HEK293 (cell line): ENCODE results near the gene ZNF302.
A peak's percentile ranks its signal among the peaks of the same experiment; 100 is the strongest.

Experiments
- CTCF ChIA-PET: fragments of 350-600 bp; formaldehyde crosslinking; extraction: SDS; loops from one replicate; lab custom pipeline; 2021; ENCODE audit warnings: antibody characterized with exemption; lab: Yijun Ruan, JAX
- POLR2A ChIA-PET: fragments of 300-600 bp; formaldehyde crosslinking; extraction: SDS; loops from one replicate; lab custom pipeline; 2020; ENCODE audit warnings: antibody characterized with exemption, inconsistent platforms; lab: Yijun Ruan, JAX
- H3K27ac ChIP-seq: fragments of 200-500 bp; sonication (Bioruptor generic); 2 replicates; pipeline ENCODE4 v1.5.1; 2014; ENCODE audit warnings: low read depth, low read length, control low read depth, inconsistent platforms; ENCODE audit errors: extremely low read depth
- H3K36me3 ChIP-seq, 2 experiments: fragments of 200-500 bp in 1 of 2; sonication (Bioruptor generic) in 1 of 2; 1 replicate in 1 of 2; 2 replicates in 1 of 2; pipeline ENCODE4 v1.5.1; 2014 to 2017; ENCODE audit warnings: inconsistent platforms in 2 of 2, low read length in 2 of 2; ENCODE audit not compliant: control insufficient read depth in 2 of 2, insufficient read depth in 1 of 2
- H3K4me1 ChIP-seq: fragments of 200-500 bp; sonication (Bioruptor generic); 2 replicates; pipeline ENCODE4 v1.5.1; 2014; ENCODE audit warnings: mild to moderate bottlenecking, low read length, inconsistent platforms; ENCODE audit not compliant: control insufficient read depth, insufficient read depth
- H3K4me3 ChIP-seq: 2 replicates; pipeline ENCODE4 v1.5.1; 2011; ENCODE audit warnings: low read depth, mild to moderate bottlenecking, control low read depth, low read length, moderate library complexity
- H3K9me3 ChIP-seq: fragments of 200-500 bp; sonication (Bioruptor generic); 2 replicates; pipeline ENCODE4 v1.5.1; 2014; ENCODE audit warnings: low read depth, low read length, inconsistent platforms; ENCODE audit not compliant: control insufficient read depth, insufficient read depth
- AEBP2 ChIP-seq: fragments of 450-650 bp; formaldehyde crosslinking; IDR thresholded peaks from 2 replicates; pipeline ENCODE4 v1.5.1; 2016; ENCODE audit warnings: missing biosample characterization, missing genetic modification characterization, borderline replicate concordance
- EGR2 ChIP-seq: fragments of 450-650 bp; formaldehyde crosslinking; IDR thresholded peaks from 2 replicates; pipeline ENCODE4 v1.5.1; 2016; ENCODE audit warnings: low read depth, missing biosample characterization, missing genetic modification characterization
- PRDM10 ChIP-seq: fragments of 450-650 bp; formaldehyde crosslinking; IDR thresholded peaks from 2 replicates; pipeline ENCODE4 v1.5.1; 2016; ENCODE audit warnings: missing biosample characterization, missing genetic modification characterization
- RBAK ChIP-seq: fragments of 450-650 bp; formaldehyde crosslinking; IDR thresholded peaks from 2 replicates; pipeline ENCODE4 v1.5.1; 2016; ENCODE audit warnings: missing biosample characterization, missing genetic modification characterization
- REST ChIP-seq: fragments of 450-650 bp; formaldehyde crosslinking; IDR thresholded peaks from 2 replicates; pipeline ENCODE4 v1.5.1; 2016; ENCODE audit warnings: missing biosample characterization, missing genetic modification characterization
- SP3 ChIP-seq: fragments of 450-650 bp; formaldehyde crosslinking; IDR thresholded peaks from 2 replicates; pipeline ENCODE4 v1.5.1; 2016; ENCODE audit warnings: missing biosample characterization, missing genetic modification characterization
- ZBTB8A ChIP-seq: fragments of 450-650 bp; formaldehyde crosslinking; IDR thresholded peaks from 2 replicates; pipeline ENCODE4 v1.5.1; 2016; ENCODE audit warnings: missing biosample characterization, missing genetic modification characterization
- ZFHX2 ChIP-seq: fragments of 450-650 bp; formaldehyde crosslinking; conservative IDR thresholded peaks from 2 replicates; pipeline ENCODE4 v1.5.1; 2016; ENCODE audit warnings: missing biosample characterization, missing genetic modification characterization
- ZIC2 ChIP-seq: fragments of 450-650 bp; formaldehyde crosslinking; IDR thresholded peaks from 2 replicates; pipeline ENCODE4 v1.5.1; 2016; ENCODE audit warnings: missing biosample characterization, missing genetic modification characterization
- ZNF341 ChIP-seq: fragments of 450-650 bp; formaldehyde crosslinking; IDR thresholded peaks from 2 replicates; pipeline ENCODE4; 2016; ENCODE audit warnings: low read depth, missing biosample characterization, missing genetic modification characterization
- ZNF398 ChIP-seq: fragments of 450-650 bp; formaldehyde crosslinking; IDR thresholded peaks from 2 replicates; pipeline ENCODE4 v1.5.1; 2017; ENCODE audit warnings: missing biosample characterization, missing genetic modification characterization
- ZNF580 ChIP-seq: fragments of 450-650 bp; formaldehyde crosslinking; IDR thresholded peaks from 2 replicates; pipeline ENCODE4 v1.5.1; 2016; ENCODE audit warnings: missing biosample characterization, missing genetic modification characterization
- ZNF777 ChIP-seq: fragments of 450-650 bp; formaldehyde crosslinking; IDR thresholded peaks from 2 replicates; pipeline ENCODE4 v1.5.1; 2017; ENCODE audit warnings: missing biosample characterization, missing genetic modification characterization, borderline replicate concordance
- ZSCAN16 ChIP-seq: fragments of 450-650 bp; formaldehyde crosslinking; IDR thresholded peaks from 2 replicates; pipeline ENCODE4 v1.5.1; 2016; ENCODE audit warnings: missing biosample characterization, missing genetic modification characterization

Gene ZNF302

GRCh38 chr19:34692549-34692948 lies 15.1 kb downstream of the ZNF302 start:
- peaks cover 24% of the 10 kb centered on the region for H3K9me3 ChIP-seq
- H3K36me3 ChIP-seq: no peaks in the 10 kb centered on the region; a peak in 1 of 3 replicates
- H3K27ac ChIP-seq: no peak overlapping the region
- peaks cover 3% of the 10 kb centered on the region; the same call in 1 of the 2 replicates for H3K4me1 ChIP-seq
- ChIA-PET CTCF (interaction anchor here (0.6 kb wide), 2 partner anchors 9 to 15 kb away, joined by 3 read pairs; partner anchors contain the start of genes SCGB2B2 and ZNF302), POLR2A (interaction anchor here (1.5 kb wide), 1 partner anchor 15 kb away, joined by 8 read pairs; the partner anchor contains the start of gene ZNF302)
- H3K4me3 ChIP-seq: no peak overlapping the region
- TF ChIP-seq ZFHX2 (tag by site-specific recombination) (peak; percentile 73), PRDM10 (tag by site-specific recombination) (peak; percentile 52), ZIC2 (peak; percentile 80), AEBP2 (tag by site-specific recombination) (no peak), ZNF341 (tag by site-specific recombination) (peak; percentile 25; the same call in 1 of the 2 replicates), RBAK (0 out of 2 replicates have a peak, but pooled peaks have one; percentile 12), ZBTB8A (tag by site-specific recombination) (no peak), ZNF580 (tag by site-specific recombination) (no peak), ZNF398 (peak; percentile 27; the same call in 1 of the 2 replicates), ZSCAN16 (no peak), SP3 (tag by site-specific recombination) (no peak), EGR2 (tag by site-specific recombination) (peak; percentile 60), REST (tag by site-specific recombination) (no peak), ZNF777 (tag by site-specific recombination) (0 out of 2 replicates have a peak, but pooled peaks have one; percentile 36)
